ENCODE data around the gene WNT9B.

WNT9B gene

DNA sequence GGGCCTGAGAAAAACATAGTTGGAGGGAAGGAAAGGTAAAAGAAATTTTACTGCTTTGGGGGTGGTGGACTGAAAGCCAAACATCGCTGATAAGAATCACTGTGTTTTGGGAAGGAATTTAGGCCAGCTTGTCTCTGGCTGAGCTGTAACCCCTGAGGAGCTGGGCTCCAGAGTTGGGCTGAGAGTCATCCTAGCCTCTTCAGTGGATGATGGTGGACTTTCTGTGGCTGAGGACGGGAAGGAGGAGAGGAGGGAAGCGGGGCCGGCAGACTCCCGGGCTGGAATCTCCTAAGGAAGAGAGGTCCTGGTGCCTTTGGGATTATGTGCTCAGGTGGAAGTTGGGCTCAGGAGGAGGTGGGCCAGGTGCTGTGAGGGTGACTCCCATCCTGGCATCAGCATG, 8.6 kb downstream of the WNT9B start:
- DNase-seq: no peak

- no peak for DNase-seq
These were observed 11.6 kb downstream of the WNT9B start for GRCh38 chr17:46862949-46863348.

- no peak for DNase-seq
These were observed 12.2 kb downstream of the WNT9B start for GRCh38 chr17:46863383-46864121.

DNA sequence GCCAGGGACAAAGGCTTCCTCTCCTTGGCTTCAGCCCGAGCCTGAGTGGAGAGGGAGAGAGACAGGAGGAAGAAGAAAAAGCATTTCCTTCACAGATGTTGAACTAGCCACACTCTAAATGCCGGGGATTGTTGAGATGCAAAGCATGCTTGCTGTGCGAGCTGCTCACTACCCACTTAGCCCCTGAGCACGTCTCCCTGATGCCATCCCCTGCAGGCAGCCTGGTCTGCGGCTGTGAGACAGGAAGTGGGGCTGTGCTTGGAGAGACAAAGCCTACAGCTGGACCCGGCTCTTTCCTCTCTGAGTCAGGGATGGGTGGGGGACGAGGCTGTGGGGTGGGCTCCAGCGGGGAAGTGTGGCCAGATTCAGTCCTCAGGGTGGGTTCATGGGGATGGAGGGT, 13.7 kb downstream of the WNT9B start:
- peak; percentile 73 for DNase-seq

GRCh38 chr17:46866325-46866724, 14.9 kb downstream of the WNT9B start:
- DNase-seq: no peak

GRCh38 chr17:46866747-46867146, 15.4 kb downstream of the WNT9B start:
- DNase-seq: no peak

GRCh38 chr17:46868689-46869187, 17.4 kb downstream of the WNT9B start:
- no peak for DNase-seq

- DNase-seq: no peak
These were observed 17.9 kb downstream of the WNT9B start for GRCh38 chr17:46869296-46869695.

DNA sequence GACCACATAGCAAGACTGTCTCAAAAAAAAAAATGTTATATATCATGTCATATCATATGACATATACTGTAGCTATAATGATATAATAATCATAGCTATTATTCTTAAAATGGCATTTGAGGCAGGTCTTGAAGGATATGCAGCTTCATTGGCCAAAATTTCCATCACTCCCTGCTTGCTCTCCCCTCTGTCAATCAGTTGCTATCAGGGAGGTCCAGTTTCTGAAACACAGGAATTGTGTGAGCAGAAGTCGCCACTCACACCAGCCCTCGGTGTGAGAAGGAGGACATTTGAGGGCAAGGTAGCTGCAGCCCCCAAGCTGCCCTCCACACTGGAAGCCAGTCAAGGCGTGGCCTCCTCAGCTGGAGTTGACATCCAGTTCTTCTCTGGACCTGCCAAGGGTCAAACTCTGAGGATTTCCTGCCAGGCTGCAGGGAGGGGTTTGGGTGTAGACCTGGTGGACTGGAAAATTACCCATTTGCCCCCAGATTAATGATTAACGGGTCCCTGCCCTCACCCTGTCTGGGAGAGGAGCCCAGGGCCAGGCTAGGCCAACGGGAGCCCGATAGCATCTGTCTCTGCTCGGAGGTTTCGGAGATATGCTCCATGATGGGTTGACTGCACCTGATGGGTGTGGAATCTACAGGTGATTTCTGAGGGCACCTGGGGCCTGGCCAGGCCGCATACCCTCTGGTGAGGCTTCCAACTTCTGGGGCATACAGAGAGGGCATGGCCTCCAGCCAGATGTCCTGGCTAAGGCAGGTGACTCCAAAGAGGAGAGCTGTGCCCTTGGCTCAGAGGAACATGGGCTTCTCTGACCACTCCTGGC, 18.8 kb downstream of the WNT9B start:
- DNase-seq: no peak

DNA sequence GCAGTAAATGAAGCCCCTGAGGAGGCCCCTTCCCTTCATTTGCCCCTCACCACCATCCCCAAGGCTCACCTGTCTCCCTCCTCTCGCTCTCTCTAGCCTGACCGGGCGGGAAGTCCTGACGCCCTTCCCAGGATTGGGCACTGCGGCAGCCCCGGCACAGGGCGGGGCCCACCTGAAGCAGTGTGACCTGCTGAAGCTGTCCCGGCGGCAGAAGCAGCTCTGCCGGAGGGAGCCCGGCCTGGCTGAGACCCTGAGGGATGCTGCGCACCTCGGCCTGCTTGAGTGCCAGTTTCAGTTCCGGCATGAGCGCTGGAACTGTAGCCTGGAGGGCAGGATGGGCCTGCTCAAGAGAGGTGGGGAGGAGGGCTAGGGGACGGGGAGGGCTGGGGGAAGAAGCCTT, 21.0 kb downstream of the WNT9B start:
- DNase-seq: no peak

DNA sequence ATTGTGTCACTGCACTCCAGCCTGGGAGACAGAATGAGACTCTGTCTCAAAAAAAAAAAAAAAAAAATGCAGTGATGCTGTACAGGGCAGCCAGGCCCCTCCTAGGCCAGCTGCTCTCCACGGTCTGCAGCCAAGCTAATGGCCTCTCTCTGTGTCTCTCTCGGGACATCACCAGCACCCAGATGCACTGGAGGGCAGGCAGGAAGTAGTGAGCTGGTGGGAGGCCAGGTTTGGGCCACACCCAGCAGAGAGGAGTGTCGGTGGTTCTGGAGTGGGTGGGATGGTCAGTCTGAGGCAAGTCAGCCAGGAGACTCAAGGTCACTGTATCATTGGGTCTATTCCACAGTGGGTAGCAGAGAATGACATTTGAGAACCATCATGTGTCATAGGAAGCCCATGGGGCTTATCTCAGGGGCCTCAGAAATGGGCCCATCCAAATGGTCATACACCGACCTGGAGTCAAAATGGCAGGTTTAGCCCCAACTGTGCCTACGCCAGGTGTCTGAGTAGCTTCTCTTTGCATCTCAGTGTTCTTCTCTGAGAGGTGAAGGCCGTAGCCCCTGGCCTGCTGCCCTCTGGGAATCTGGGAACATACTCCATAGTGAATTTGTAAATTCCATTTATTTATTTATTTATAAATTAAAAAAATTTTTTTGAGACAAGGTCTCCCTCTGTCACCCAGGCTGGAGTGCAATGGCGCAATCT, 22.7 kb downstream of the WNT9B start:
- DNase-seq: no peak

DNA sequence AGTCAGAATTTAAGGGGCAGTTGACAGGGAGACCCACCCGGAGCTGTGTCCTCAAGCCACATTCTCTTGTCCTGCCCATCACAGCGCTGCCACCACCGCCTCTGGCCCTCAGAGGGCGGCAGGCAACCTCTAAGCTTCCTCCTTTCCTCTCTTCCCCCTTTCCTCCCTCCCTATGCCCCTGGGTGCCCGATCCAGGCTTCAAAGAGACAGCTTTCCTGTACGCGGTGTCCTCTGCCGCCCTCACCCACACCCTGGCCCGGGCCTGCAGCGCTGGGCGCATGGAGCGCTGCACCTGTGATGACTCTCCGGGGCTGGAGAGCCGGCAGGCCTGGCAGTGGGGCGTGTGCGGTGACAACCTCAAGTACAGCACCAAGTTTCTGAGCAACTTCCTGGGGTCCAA, 23.5 kb downstream of the WNT9B start:
- DNase-seq: no peak

GRCh38 chr17:46875849-46876352, 24.5 kb downstream of the WNT9B start:
- no peak for DNase-seq

DNA sequence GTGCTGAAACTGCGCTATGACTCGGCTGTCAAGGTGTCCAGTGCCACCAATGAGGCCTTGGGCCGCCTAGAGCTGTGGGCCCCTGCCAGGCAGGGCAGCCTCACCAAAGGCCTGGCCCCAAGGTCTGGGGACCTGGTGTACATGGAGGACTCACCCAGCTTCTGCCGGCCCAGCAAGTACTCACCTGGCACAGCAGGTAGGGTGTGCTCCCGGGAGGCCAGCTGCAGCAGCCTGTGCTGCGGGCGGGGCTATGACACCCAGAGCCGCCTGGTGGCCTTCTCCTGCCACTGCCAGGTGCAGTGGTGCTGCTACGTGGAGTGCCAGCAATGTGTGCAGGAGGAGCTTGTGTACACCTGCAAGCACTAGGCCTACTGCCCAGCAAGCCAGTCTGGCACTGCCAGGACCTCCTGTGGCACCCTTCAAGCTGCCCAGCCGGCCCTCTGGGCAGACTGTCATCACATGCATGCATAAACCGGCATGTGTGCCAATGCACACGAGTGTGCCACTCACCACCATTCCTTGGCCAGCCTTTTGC, 25.0 kb downstream of the WNT9B start:
- no peak for DNase-seq

- no peak for DNase-seq
These were observed 25.5 kb downstream of the WNT9B start for GRCh38 chr17:46876926-46877325.

- no peak for DNase-seq
These were observed 26.1 kb downstream of the WNT9B start for GRCh38 chr17:46877466-46877865.

DNA sequence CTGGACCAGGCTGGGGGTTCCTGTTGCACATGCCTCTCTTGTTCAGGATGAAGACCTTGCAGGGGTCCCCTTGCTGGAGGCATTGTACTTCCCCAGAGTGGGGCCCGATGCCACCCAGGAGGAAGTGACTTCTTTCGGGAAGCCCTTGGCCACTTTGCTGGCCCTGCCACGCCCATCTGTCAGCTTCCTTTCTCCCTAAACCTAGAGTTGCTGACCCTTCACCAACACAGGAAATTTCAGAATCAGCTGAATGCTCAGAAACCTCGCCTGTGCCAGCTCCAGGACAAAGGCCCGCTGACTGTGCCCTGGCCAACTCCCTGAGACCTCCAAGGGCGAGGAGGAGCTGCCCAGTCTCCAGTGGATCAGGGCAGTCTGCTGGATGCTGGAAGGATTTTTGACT, 26.7 kb downstream of the WNT9B start:
- no peak for DNase-seq

- no peak for DNase-seq
These were observed 27.7 kb downstream of the WNT9B start for GRCh38 chr17:46879101-46879500.

GRCh38 chr17:46881015-46881414, 29.6 kb downstream of the WNT9B start:
- DNase-seq: no peak

- DNase-seq: no peak
These were observed 31.3 kb downstream of the WNT9B start for GRCh38 chr17:46882666-46883065.

DNA sequence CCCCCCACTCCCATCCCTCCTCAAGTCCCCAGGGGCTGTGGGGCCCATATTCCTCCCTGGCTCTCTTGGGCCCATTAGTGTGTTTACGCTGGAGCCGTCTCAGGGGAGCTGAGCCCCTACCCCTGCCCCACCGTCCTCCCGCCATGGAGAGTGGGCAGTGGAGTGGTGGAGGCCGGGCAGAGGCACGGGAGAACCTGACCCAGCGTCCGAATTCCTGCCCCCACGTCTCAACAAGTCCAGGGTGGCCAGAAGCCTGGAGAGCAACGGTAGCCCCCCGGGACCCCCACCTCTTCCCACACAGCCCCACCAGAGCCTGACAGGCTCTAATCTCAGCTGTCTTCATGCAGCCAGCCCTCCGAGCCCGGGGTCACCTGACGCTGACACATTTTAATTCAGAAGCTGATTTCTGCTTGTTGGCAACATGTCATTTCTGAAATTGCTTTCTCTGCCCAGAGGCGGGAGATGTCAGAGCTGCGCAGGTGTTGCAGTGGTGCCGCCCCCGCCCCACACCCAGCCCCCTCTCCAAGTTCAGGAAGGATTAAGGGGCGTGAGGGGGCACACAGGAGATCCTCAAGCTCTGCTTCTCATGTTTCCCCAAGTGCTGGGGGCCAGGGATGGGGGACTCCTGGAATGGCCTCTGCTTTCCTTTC, 32.6 kb downstream of the WNT9B start:
- no peak for DNase-seq

DNA sequence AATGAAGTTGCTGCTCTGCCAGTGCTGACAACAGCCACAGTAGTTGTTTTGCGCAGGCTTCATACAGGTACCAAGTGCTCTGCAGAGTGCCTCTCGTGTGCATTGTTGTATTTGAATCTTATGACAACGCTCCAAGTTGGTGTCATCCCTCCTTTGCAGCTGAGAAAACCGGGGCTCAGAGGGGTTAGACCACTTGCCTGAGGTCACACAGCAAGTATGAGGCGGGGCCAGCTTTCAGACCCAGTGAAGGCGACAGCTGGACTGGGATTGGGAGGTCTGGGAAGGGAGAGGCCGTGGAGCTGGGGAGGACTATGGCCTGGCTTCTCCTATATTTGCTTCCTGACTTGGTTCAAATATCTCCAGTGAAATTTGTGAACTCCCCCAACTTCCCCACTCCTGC, 33.2 kb downstream of the WNT9B start:
- no peak for DNase-seq
